Esophagus muscularis mucosa (tissue), 4 donors: ENCODE measurements around the gene OGA. TPM values are rescaled to one million over a fixed set of nuclear protein-coding genes. Genes with fewer than 3 reads are reported as not detected.

ENCODE experiments used
- total RNA-seq, 4 donors: library from RNA; depleted of rRNA; stranded (reverse); fragments of >200 nt; gene quantifications; one replicate each; pipeline versions ENCODE4 v1.1.0 to v1.2.1, GENCODE V29; 2016

The OGA gene
- total RNA-seq, 4 donors from 2014 or later: 85.4 to 131 (median 101) TPM

Other genes starting within 250 kb of the OGA start
- 10 to 100 TPM; 23.2 to 27.2 (median 26.0) TPM for gene POLL, start 230.2 kb downstream of the OGA start, total RNA-seq
- 10 to 100 TPM; 13.8 to 24.2 (median 18.1) TPM for gene DPCD, start 230.1 kb downstream of the OGA start, total RNA-seq
- 100 to 1,000 TPM; 101 to 168 (median 115) TPM for gene FBXW4, start 123.3 kb downstream of the OGA start, total RNA-seq
- gene FGF8, start 42.3 kb downstream of the OGA start, total RNA-seq: not detected
- 10 to 100 TPM; 15.6 to 31.5 (median 16.5) TPM for gene NPM3, start 35.0 kb downstream of the OGA start, total RNA-seq
- 1 to 10 TPM in 1 of 4 donors, under 1 TPM in 3; 0.32 to 1.7 (median 0.54) TPM for gene KCNIP2, start 25.4 kb upstream of the OGA start, total RNA-seq
- 10 to 100 TPM; 12.9 to 19.3 (median 16.2) TPM for gene ARMH3, start 237.7 kb upstream of the OGA start, total RNA-seq
- gene HPS6, start 246.9 kb upstream of the OGA start, total RNA-seq: 10 to 100 TPM; 21.2 to 40.0 (median 28.2) TPM